DOHH2 (cell line): Measurements from ENCODE around the gene RXRA.

Experiments used
- H3F3A ChIP-seq: fragments of 200-600 bp; sonication (generic), shearing (Covaris generic); 2 replicates; pipeline ENCODE4 v1.6.0; 2016; ENCODE audit warnings: antibody characterized with exemption, mild to moderate bottlenecking; ENCODE audit not compliant: control insufficient read depth, insufficient read depth
- H3K27ac ChIP-seq: fragments of 200-600 bp; sonication (generic); 2 replicates; pipeline ENCODE4 v1.5.1; 2014; ENCODE audit warnings: low read depth, mild to moderate bottlenecking, low read length, moderate library complexity
- H3K27me3 ChIP-seq: fragments of 200-600 bp; sonication (generic); 2 replicates; pipeline ENCODE4 v1.6.1; 2014; ENCODE audit warnings: mild to moderate bottlenecking, low read length, mixed read lengths; ENCODE audit not compliant: control insufficient read depth
- H3K36me3 ChIP-seq: fragments of 200-600 bp; sonication (generic); 2 replicates; pipeline ENCODE4 v1.6.1; 2014; ENCODE audit warnings: mild to moderate bottlenecking, low read length, moderate library complexity, mixed read lengths; ENCODE audit not compliant: control insufficient read depth
- H3K4me1 ChIP-seq: fragments of 200-600 bp; sonication (generic); 2 replicates; pipeline ENCODE4 v1.6.1; 2014; ENCODE audit warnings: mild to moderate bottlenecking, low read length, mixed read lengths; ENCODE audit not compliant: control insufficient read depth
- H3K4me2 ChIP-seq: fragments of 200-600 bp; sonication (generic); 2 replicates; pipeline ENCODE4 v1.6.0; 2014; ENCODE audit warnings: mild to moderate bottlenecking, low read length, moderate library complexity
- H3K4me3 ChIP-seq: fragments of 200-600 bp; sonication (generic); 2 replicates; pipeline ENCODE4 v1.5.1; 2014; ENCODE audit warnings: mild to moderate bottlenecking, low read length, mixed read lengths
- H3K79me2 ChIP-seq: fragments of 200-600 bp; sonication (generic); 2 replicates; pipeline ENCODE4 v1.6.1; 2014; ENCODE audit warnings: mild to moderate bottlenecking, low read length, mixed read lengths; ENCODE audit not compliant: control insufficient read depth
- H3K9me2 ChIP-seq: fragments of 200-600 bp; sonication (generic); replicated peaks from 2 replicates; pipeline ENCODE4 v1.6.1; 2014; ENCODE audit warnings: mild to moderate bottlenecking, low read length, mixed read lengths; ENCODE audit not compliant: control insufficient read depth
- H3K9me3 ChIP-seq: fragments of 200-600 bp; sonication (generic); 2 replicates; pipeline ENCODE4 v1.6.1; 2014; ENCODE audit warnings: antibody characterized with exemption, low read length, mixed read lengths; ENCODE audit not compliant: control insufficient read depth, insufficient read depth
- H4K20me1 ChIP-seq: fragments of 200-600 bp; sonication (generic); 2 replicates; pipeline ENCODE4 v1.6.0; 2014; ENCODE audit warnings: low read depth, mild to moderate bottlenecking, antibody characterized with exemption, low read length, moderate library complexity; ENCODE audit not compliant: control insufficient read depth, insufficient read depth
- EZH2phosphoT487 ChIP-seq: fragments of 200-600 bp; sonication (generic); IDR thresholded peaks from 2 replicates; pipeline ENCODE4 v1.6.1; 2017; ENCODE audit warnings: borderline replicate concordance, mild to moderate bottlenecking, antibody characterized with exemption, low read length, moderate library complexity, mixed read lengths
- TF ChIP-seq, protein P1 (sequence below): fragments of 200-600 bp; sonication (generic); IDR thresholded peaks from one replicate; pipeline ENCODE4 v1.5.1; 2014; ENCODE audit warnings: antibody characterized with exemption, mild to moderate bottlenecking, low read depth, low read length; ENCODE audit not compliant: poor library complexity, severe bottlenecking

RXRA gene

DNA sequence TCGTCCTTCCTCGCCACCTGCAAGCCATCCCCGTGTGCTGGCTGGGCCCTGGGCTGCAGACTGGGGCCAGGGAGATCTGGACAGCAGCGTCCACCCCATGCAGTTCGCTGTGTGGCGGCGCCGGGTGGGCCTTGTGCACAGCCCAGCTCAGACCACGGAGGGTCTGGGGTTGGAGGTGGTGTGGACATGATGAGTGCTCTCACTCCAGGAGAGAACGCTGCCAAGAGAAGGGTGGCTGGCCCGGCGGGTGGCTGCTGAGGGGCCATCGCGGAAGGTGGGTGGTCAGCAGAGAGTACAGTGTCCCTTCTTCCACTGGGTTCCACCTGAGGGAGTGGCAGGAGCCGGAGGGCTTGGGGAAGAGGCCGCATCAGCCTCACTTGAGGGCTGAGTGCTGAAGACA lies 44.4 kb downstream of the RXRA start:
- no peaks in the 10 kb centered on the region for H3K9me2 ChIP-seq
- no peak overlapping the region for H3K27ac ChIP-seq
- H4K20me1 ChIP-seq, result no peaks in the 10 kb centered on the region
- no peak overlapping the region for H3K4me3 ChIP-seq
- no peaks in the 10 kb centered on the region for H3K36me3 ChIP-seq
- H3K27me3 ChIP-seq, result no peaks in the 10 kb centered on the region
- H3K4me1 ChIP-seq, result no peaks in the 10 kb centered on the region
- TF ChIP-seq EZH2phosphoT487, result no peak
- TF ChIP-seq, protein P1, sequence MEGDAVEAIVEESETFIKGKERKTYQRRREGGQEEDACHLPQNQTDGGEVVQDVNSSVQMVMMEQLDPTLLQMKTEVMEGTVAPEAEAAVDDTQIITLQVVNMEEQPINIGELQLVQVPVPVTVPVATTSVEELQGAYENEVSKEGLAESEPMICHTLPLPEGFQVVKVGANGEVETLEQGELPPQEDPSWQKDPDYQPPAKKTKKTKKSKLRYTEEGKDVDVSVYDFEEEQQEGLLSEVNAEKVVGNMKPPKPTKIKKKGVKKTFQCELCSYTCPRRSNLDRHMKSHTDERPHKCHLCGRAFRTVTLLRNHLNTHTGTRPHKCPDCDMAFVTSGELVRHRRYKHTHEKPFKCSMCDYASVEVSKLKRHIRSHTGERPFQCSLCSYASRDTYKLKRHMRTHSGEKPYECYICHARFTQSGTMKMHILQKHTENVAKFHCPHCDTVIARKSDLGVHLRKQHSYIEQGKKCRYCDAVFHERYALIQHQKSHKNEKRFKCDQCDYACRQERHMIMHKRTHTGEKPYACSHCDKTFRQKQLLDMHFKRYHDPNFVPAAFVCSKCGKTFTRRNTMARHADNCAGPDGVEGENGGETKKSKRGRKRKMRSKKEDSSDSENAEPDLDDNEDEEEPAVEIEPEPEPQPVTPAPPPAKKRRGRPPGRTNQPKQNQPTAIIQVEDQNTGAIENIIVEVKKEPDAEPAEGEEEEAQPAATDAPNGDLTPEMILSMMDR, result no peak
- H3F3A ChIP-seq, result no peaks in the 10 kb centered on the region
- H3K4me2 ChIP-seq, result no peak overlapping the region
- H3K9me3 ChIP-seq, result no peaks in the 10 kb centered on the region
- no peaks in the 10 kb centered on the region for H3K79me2 ChIP-seq

DNA sequence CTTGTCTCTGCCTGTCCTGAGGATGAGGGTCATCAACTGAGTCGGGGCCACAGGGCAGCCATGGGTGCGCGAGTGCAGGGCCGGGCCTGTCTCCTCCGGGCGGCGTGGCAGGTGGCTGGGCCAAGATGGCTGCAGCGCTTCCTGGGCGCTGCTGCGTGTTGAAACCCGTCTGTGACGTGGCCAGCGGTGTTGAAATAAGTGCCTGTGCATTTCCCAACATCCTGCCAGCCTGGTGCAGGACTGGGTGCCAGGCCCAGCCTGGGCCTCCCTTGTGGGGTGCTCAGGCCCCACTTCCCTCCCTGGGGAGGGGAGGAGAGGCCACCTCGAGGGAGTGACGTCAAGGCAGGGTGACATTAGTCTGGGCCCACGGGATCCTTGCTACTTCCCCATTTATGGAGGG lies 45.5 kb downstream of the RXRA start:
- H3K79me2 ChIP-seq, result no peaks in the 10 kb centered on the region
- H4K20me1 ChIP-seq, result no peaks in the 10 kb centered on the region
- no peaks in the 10 kb centered on the region for H3K9me2 ChIP-seq
- no peak overlapping the region for H3K4me3 ChIP-seq
- H3K27me3 ChIP-seq, result no peaks in the 10 kb centered on the region
- H3K36me3 ChIP-seq, result no peaks in the 10 kb centered on the region
- no peaks in the 10 kb centered on the region for H3F3A ChIP-seq
- H3K4me1 ChIP-seq, result no peaks in the 10 kb centered on the region
- no peak for TF ChIP-seq EZH2phosphoT487
- TF ChIP-seq, protein P1, result no peak
- H3K9me3 ChIP-seq, result no peaks in the 10 kb centered on the region
- no peak overlapping the region for H3K4me2 ChIP-seq
- H3K27ac ChIP-seq, result no peak overlapping the region

DNA sequence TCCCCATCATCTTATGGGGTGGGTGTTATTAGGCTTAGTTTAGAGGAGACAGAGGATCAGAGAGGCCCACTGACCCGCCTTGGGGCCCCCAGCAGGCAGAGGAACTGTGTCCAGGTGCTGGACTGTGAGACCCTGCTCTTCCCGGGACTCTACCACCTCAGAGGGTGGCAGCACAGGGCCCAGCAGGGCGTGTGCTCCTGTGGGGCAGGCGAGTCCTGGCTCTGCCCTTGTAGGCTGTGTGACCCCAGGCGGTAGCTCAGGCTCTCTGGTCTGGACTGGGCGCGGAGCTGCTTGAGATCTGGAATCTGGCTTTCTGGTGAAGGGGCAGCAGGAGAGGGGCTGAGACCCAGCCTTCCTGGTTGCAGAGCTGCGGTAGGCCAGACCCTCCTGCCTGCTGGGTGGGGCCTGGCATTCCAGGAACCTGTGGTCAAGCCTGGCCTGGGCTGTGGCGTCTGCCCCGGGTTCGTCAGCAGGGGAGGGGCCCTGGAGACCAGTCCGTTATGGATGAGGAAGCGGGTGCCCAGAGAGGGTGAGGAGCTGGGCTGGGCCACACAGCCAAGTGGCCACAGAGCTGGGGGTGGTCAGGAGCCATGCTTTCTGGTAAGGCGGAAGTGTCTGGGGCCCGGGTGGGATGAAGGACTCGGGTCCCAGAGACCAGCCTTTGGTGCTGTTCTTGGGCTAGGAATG lies 46.5 kb downstream of the RXRA start:
- no peaks in the 10 kb centered on the region for H3K4me1 ChIP-seq
- H3K4me3 ChIP-seq, result no peak overlapping the region
- H4K20me1 ChIP-seq, result no peaks in the 10 kb centered on the region
- no peak overlapping the region for H3K27ac ChIP-seq
- no peaks in the 10 kb centered on the region for H3K79me2 ChIP-seq
- no peak overlapping the region for H3K4me2 ChIP-seq
- H3F3A ChIP-seq, result no peaks in the 10 kb centered on the region
- no peaks in the 10 kb centered on the region for H3K27me3 ChIP-seq
- no peaks in the 10 kb centered on the region for H3K9me2 ChIP-seq
- H3K36me3 ChIP-seq, result no peaks in the 10 kb centered on the region
- TF ChIP-seq, protein P1, result no peak
- TF ChIP-seq EZH2phosphoT487, result no peak
- H3K9me3 ChIP-seq, result no peaks in the 10 kb centered on the region
